Kidney glomerular epithelial cell (primary cell): ENCODE results near the gene TOPBP1.
"Not testable (repeated sequence)": the region's sequence is repeated elsewhere in the genome, so short reads cannot be mapped to it uniquely, and the experiment has no call there.

ENCODE experiments used
- DNase-seq: peaks from one replicate; lab custom pipeline; 2025; lab: John Stamatoyannopoulos, UW

Gene TOPBP1

DNA sequence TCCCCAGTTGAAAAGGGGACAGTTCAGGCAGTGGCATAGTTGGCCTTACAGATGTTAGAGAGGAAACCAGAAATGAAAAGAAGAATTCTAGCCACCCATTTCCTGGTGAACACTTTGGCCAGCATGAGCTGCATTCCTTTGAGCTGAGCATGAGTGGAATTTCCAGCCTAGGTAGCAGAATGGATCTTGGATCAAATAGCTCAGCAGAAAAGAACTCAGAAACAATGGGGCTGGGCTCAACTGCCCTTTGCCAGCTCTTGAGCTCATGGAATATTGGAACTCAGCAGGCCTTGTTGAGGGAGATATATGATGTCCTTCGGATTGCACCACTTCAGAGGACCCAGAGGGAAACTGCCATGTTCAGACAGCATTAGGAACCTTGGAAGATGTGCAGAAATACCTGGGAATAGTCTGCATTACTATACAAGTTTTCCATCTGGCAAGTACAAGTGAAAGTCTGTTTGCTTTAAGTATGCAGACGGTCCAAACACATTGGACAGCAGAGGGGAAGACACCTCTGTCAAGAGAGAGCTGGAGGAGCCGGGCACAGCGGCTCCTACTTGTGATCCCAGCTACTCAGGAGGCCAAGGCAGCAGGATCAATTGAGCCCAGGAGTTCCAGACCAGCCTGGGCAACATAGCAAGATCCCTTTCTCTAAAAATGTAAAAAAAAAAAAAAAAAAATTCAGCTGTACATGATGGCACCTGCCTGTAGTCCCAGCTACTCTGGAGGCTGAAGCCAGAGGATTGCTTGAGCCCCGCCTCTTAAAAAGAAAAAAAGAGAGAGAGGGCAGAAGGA is 91.4 kb downstream of the TOPBP1 start:
- DNase-seq, result no peak

DNA sequence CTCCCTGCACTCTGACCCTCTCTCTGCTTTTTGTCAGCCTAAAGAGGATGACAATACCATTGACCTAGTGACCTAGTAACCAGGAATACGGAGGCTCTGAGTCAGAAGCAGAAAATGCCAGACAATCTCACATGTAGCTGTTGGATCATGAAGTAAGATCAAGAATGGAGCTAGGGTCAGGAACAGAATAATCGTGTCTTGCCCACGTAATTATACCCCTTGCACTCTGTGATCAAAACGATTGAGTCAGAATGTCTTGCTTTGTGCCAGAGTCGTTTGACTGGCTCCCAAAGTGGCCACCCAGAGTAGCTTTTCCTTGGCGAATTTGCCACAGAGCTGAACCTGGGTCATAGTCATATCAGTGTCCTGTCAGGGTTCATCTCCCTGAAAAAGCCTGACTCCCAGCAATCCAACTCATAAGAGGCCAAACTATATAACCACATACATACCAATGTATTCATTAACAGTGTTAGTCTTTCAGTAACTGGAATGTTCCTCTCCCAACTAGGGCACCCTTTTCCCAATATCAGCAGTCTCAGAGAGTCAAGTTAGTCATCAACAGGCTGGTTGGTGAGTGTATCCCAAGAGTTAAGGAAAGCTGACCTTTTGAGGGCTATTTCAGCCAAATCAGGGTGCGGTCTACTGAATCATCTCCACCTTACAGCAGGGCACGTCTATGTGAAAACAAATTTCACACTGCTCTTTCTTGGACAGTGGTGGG is 93.3 kb downstream of the TOPBP1 start:
- DNase-seq, result no peak

DNA sequence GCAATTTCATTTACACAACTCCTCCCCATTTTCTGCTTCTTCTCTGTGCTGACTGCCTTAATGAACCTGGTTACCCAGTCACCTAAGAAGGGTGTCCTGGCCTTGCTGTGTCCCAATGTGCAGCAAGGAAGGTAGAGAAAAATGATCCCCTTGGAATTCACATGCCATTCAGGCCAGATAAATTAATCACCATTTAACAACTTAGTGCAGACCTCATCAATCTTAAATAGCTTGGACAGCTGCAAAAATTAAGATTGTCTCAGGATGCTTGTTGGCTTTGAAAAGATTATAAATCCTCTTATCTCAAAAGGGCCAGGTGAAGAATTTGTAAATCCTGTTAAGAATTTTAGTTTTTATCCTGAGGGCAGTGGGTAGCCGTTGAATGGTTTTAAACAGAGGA is 97.9 kb downstream of the TOPBP1 start:
- DNase-seq, result no peak

DNA sequence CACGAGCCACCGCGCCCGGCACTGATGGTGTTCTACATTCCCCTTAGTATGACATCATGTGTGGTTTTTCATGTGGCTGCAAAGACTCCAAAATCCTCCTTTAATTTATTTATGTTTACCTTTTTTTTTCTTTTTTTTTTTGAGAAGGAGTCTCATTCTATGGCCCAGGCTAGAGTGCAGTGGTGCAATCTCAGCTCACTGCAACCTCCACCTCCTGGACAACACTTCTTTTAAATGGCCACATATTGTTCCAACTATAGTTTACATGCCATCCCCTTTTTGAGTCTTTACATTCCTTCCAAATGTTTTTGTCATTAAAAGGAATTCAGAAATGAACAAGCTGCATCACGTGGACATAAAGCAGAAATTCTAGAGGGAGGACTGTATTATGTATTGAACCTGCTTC is 98.6 kb downstream of the TOPBP1 start:
- DNase-seq, result no peak

DNA sequence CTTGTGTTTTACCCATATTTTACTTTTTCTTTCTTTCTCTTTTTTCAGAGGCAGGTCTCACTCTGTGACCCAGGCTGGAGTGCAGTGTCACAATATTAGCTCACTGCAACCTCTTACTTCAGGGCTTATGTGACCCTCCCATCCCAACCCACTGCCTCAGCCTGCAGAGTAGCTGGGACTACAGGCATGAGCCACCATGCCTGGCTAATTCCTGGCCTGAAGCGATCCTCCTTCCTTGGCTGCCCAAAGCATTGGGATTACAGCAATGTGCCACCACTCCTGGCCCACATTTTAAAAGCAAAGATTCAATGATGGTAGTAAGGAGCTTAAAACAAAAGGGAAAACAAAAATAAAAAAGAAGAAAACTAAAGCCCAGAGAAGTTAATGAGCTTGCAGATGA is 99.4 kb downstream of the TOPBP1 start:
- DNase-seq, result no peak

DNA sequence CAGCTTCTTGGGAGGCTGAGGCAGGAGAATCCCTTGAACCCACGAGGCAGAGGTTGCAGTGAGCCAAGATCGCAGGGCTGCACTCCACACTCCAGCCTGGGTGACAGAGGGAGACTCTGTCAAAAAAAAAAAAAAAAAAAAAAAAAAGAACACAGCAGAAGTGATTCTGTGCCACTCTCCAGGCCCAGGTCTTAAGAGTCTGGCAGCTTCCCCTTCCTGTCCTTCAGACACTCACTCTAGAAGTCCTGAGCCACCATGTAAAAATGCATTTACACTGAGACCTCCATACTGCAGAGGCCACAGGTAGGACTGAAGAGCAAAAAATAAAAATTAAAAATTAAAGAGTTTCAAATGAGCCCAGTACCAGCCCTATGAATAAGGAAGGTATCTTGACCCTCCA is 100.1 kb downstream of the TOPBP1 start:
- no peak for DNase-seq

DNA sequence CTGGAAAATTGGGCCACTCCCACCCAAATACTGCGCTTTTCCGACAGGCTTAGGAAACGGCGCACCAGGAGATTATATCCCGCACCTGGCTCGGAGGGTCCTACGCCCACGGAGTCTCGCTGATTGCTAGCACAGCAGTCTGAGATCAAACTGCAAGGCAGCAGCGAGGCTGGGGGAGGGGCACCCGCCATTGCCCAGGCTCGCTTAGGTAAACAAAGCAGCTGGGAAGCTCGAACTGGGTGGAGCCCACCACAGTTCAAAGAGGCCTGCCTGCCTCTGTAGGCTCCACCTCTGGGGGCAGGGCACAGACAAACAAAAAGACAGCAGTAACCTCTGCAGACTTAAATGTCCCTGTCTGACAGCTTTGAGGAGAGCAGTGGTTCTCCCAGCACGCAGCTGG is 110.2 kb downstream of the TOPBP1 start:
- DNase-seq, result not testable (repeated sequence)
